Testis (tissue), 3 donors: ENCODE data around the gene ADPRS. TPM values are rescaled to one million over a fixed set of nuclear protein-coding genes. Genes with fewer than 3 reads are reported as not detected.

Experiments used
- DNase-seq: peaks from one replicate; pipeline ENCODE4 v3.0.0-alpha.2; 2019
- H3K27ac ChIP-seq, 2 donors: fragments of 200-600 bp; sonication (generic); one replicate each; pipeline ENCODE4 v1.5.1; 2019
- H3K27me3 ChIP-seq: fragments of 200-600 bp; sonication (generic); one replicate; pipeline ENCODE4 v1.5.1; 2019
- H3K36me3 ChIP-seq: fragments of 200-600 bp; sonication (generic); one replicate; pipeline ENCODE4 v1.5.1; 2017; ENCODE audit warnings: low read depth; ENCODE audit errors: missing control alignments
- H3K4me1 ChIP-seq: fragments of 200-600 bp; sonication (generic); one replicate; pipeline ENCODE4 v1.5.1; 2019
- H3K4me3 ChIP-seq, 2 donors: fragments of 200-600 bp; sonication (generic); one replicate each; pipeline ENCODE4 v1.5.1; 2017 to 2019
- H3K9me3 ChIP-seq: fragments of 200-600 bp; sonication (generic); one replicate; pipeline ENCODE4 v1.5.1; 2017
- POLR2A ChIP-seq: fragments of 450-650 bp; IDR thresholded peaks from one replicate; pipeline ENCODE4 v1.6.1; 2017; ENCODE audit warnings: antibody characterized with exemption, mild to moderate bottlenecking, moderate library complexity
- WGBS, 2 donors: methylation state at CpG; one replicate each; pipeline ENCODE4 v1.1.5; 2018; 5-methylcytosine and 5-hydroxymethylcytosine counted together
- intact Hi-C: fragments of 100-400 bp; cut with DNase I; formaldehyde crosslinking; loops from one replicate; pipeline ENCODE4 v1.15.1; 2023; ENCODE audit warnings: low total_unique reads
- polyA plus RNA-seq: library from polyadenylated mRNA; stranded (reverse); fragments of 350-450 nt; fragmentation: Illumina TruSeq; extraction: RNeasy Lipid Tissue Mini Kit (QIAGEN cat#74804); gene quantifications from one replicate; pipeline ENCODE4 v1.2.3, GENCODE V29; 2014; ENCODE audit warnings: low read depth, low replicate concordance; ENCODE audit not compliant: insufficient read depth
- total RNA-seq, 2 donors: library from RNA; depleted of rRNA; stranded (reverse); fragments of >200 nt; gene quantifications; one replicate each; pipeline ENCODE4 v1.2.3, GENCODE V29; 2016
- TF ChIP-seq, protein P1 (sequence below), 3 experiments: fragments of 450-650 bp in 2 of 3; fragments of 200-600 bp in 1 of 3; sonication (generic) in 1 of 3; IDR thresholded peaks; one replicate each; pipeline ENCODE4 v1.5.1; 2016 to 2019; ENCODE audit warnings: antibody characterized with exemption in 3 of 3, mild to moderate bottlenecking in 2 of 3, moderate library complexity in 1 of 3

ADPRS gene
- total and polyA plus RNA-seq, 3 donors from 2014 or later = 41.8 to 106 (median 84.4) TPM

DNA sequence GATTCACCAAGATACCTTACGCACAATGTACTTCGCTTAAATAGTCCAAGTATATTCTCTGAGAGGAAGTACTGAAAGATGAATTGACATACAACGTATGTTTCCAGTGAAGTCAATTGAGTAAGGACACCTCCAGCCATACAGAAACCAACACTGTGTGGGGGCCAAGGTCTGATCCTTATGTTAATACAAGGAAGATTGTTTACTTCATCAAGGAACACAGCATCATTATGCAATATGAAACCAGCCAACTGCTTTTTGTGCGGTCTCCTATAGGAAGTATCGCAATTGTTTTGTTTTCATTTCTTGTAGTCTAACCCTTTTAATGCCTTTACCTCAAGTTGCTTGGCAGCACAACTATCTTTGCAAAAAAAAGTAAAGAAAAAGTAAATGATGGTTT, 33.0 kb upstream of the ADPRS start:
- TF ChIP-seq POLR2A = no peak
- TF ChIP-seq, protein P1, sequence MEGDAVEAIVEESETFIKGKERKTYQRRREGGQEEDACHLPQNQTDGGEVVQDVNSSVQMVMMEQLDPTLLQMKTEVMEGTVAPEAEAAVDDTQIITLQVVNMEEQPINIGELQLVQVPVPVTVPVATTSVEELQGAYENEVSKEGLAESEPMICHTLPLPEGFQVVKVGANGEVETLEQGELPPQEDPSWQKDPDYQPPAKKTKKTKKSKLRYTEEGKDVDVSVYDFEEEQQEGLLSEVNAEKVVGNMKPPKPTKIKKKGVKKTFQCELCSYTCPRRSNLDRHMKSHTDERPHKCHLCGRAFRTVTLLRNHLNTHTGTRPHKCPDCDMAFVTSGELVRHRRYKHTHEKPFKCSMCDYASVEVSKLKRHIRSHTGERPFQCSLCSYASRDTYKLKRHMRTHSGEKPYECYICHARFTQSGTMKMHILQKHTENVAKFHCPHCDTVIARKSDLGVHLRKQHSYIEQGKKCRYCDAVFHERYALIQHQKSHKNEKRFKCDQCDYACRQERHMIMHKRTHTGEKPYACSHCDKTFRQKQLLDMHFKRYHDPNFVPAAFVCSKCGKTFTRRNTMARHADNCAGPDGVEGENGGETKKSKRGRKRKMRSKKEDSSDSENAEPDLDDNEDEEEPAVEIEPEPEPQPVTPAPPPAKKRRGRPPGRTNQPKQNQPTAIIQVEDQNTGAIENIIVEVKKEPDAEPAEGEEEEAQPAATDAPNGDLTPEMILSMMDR (IDR thresholded peaks at IDR 0.05) = no peak
- Histone ChIP-seq H3K27ac (no peak overlapping the region), H3K9me3 (no peaks in the 10 kb centered on the region), H3K36me3 (no peaks in the 10 kb centered on the region), H3K4me1 (no peaks in the 10 kb centered on the region), H3K27me3 (no peaks in the 10 kb centered on the region), H3K4me3 (no peak overlapping the region)
- intact Hi-C loops = no loop called here
- no peak for DNase-seq
- 85 to 94% methylated on average over 5 of the region's 5 CpGs for WGBS, 2 donors

DNA sequence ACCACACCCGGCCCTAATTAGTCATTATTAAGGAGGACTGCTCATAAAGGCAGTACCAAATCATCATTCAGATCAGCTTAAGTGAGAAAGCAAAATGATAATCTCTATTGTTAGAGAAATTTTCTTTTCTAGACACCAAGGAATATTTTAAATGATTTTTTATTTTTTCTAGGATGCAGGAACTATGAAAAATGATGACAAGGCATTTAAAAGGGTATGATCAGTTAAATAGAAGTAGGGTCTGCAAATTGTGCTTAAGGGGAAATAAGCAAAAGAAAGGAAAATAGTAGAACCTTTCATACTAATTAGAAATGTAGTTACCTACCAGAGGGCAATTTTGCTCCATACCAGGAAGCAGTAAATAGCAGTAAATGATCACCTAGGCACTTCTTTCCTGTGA, 26.4 kb upstream of the ADPRS start:
- Histone ChIP-seq H3K27ac (no peak overlapping the region), H3K4me3 (no peak overlapping the region), H3K9me3 (no peaks in the 10 kb centered on the region), H3K36me3 (no peaks in the 10 kb centered on the region), H3K4me1 (no peaks in the 10 kb centered on the region), H3K27me3 (no peaks in the 10 kb centered on the region)
- WGBS, 2 donors = 94 to 100% methylated on average over 1 of the region's 1 CpG
- TF ChIP-seq, protein P1 (IDR thresholded peaks at IDR 0.05) = no peak
- TF ChIP-seq POLR2A = no peak
- DNase-seq = no peak
- intact Hi-C loops = no loop called here

DNA sequence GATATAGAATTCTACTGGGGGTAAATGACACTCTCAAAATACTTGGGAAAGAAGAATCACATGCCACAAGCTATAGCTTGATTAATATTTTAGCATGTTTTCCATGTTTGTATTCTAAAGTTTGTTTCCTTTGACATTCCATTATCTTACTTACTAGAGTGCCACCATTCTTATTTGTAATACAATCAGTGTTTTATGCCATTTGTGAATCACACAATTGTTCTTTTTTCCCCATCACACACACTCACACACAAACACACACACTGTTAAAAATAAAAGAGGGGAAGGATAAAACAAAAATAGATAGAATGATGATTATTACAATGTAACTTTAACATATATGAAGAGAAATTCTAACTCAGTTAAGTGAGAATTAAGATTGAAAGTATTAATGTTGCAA, 20.8 kb upstream of the ADPRS start:
- H3K27ac ChIP-seq = no peak overlapping the region
- H3K27me3 ChIP-seq = no peaks in the 10 kb centered on the region
- no peaks in the 10 kb centered on the region for H3K36me3 ChIP-seq
- H3K9me3 ChIP-seq = no peaks in the 10 kb centered on the region
- intact Hi-C loops = no loop called here
- no peak overlapping the region for H3K4me3 ChIP-seq
- no peaks in the 10 kb centered on the region for H3K4me1 ChIP-seq
- TF ChIP-seq POLR2A = no peak
- TF ChIP-seq, protein P1 (IDR thresholded peaks at IDR 0.05) = no peak
- no peak for DNase-seq

DNA sequence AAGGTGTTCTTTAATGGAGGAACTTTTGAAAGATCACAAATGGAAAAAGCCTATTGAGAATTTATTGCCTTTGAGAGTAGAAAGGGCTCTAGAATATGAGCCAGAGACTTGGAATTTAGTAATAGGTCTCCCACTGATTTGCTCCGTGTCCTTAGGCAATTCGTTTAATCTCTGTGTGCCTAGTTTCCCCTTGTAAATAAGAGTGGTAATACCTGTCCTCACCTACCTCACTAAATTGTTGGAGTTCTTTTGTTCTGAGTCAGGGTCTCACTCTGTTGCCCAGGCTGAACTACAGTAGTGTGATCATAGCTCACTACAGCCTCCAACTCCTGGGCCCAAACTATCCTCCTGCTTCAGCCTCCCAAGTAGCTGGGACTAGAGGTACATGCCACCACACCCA, 19.8 kb upstream of the ADPRS start:
- Histone ChIP-seq H3K4me3 (no peak overlapping the region), H3K9me3 (no peaks in the 10 kb centered on the region), H3K27me3 (no peaks in the 10 kb centered on the region), H3K4me1 (no peaks in the 10 kb centered on the region), H3K27ac (no peak overlapping the region), H3K36me3 (no peaks in the 10 kb centered on the region)
- intact Hi-C loops = no loop called here
- WGBS, 2 donors = 87 to 93% methylated on average over 2 of the region's 2 CpGs
- DNase-seq = no peak
- TF ChIP-seq POLR2A = no peak
- TF ChIP-seq, protein P1 (IDR thresholded peaks at IDR 0.05) = no peak

DNA sequence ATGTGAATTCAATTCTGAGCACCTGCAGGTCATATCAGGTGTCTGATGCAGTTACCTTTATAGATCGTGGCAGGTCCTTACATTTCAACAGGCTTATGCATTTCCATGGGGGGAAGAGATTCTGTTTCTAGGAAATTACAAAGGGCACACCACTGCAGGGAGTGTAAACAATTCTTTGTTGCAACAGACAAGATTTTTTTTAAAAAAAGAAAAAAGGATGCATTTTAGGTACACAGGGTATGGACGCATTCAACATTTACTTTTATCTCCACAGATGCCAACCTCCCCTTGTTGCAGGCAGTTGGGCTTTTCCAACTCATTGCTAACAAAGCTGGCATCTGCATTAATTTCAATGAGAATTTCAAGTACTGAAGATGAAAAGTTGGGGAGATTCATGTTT, 18.3 kb upstream of the ADPRS start:
- 81 to 84% methylated on average over 2 of the region's 2 CpGs for WGBS, 2 donors
- Histone ChIP-seq H3K9me3 (no peaks in the 10 kb centered on the region), H3K27me3 (no peaks in the 10 kb centered on the region), H3K27ac (no peak overlapping the region), H3K4me3 (no peak overlapping the region), H3K36me3 (no peaks in the 10 kb centered on the region), H3K4me1 (no peaks in the 10 kb centered on the region)
- TF ChIP-seq, protein P1 (IDR thresholded peaks at IDR 0.05) = no peak
- no peak for TF ChIP-seq POLR2A
- DNase-seq = no peak
- intact Hi-C loops = no loop called here
